DND-41 (cell line): ENCODE data around the gene SLC26A11.

ENCODE experiments used
- ATAC-seq: fragments of 200-7000 bp; cut with Tn5 transposase; 3 replicates; pipeline ENCODE4 v1.9.1; 2021; ENCODE audit warnings: low read depth; ENCODE audit not compliant: insufficient read depth
- DNase-seq: peaks from one replicate; pipeline ENCODE4 v3.0.0-alpha.2; 2020
- H2AFZ ChIP-seq: 2 replicates; pipeline ENCODE4 v1.6.0; 2012; ENCODE audit warnings: low read depth, low read length
- H3K27ac ChIP-seq: 2 replicates; pipeline ENCODE4 v1.5.1; 2012; ENCODE audit warnings: low read length, inconsistent platforms
- H3K27me3 ChIP-seq: fragments of 200-600 bp; sonication (generic); 2 replicates; pipeline ENCODE4 v1.6.0; 2012; ENCODE audit warnings: low read length, mild to moderate bottlenecking, inconsistent platforms; ENCODE audit not compliant: insufficient read depth, poor library complexity
- H3K36me3 ChIP-seq: 2 replicates; pipeline ENCODE4 v1.5.1; 2012; ENCODE audit warnings: low read length, inconsistent platforms; ENCODE audit not compliant: insufficient read depth
- H3K4me1 ChIP-seq: 2 replicates; pipeline ENCODE4 v1.5.1; 2012; ENCODE audit warnings: mild to moderate bottlenecking, low read length; ENCODE audit not compliant: insufficient read depth
- H3K4me2 ChIP-seq: 2 replicates; pipeline ENCODE4 v1.6.0; 2012; ENCODE audit warnings: mild to moderate bottlenecking, moderate library complexity, low read length, inconsistent platforms; ENCODE audit not compliant: insufficient read depth
- H3K4me3 ChIP-seq, 2 experiments: fragments of 200-600 bp in 1 of 2; shearing (Covaris generic) in 1 of 2; 2 replicates each; pipeline ENCODE4 v1.5.1; 2012 to 2016; ENCODE audit warnings: inconsistent platforms in 2 of 2, low read length in 2 of 2, mild to moderate bottlenecking in 2 of 2, low read depth in 1 of 2, moderate library complexity in 1 of 2
- H3K79me2 ChIP-seq: 2 replicates; pipeline ENCODE4 v1.6.0; 2012; ENCODE audit warnings: low read length, inconsistent platforms; ENCODE audit not compliant: insufficient read depth
- H3K9ac ChIP-seq: 2 replicates; pipeline ENCODE4 v1.6.0; 2012; ENCODE audit warnings: low read depth, mild to moderate bottlenecking, inconsistent platforms, low read length, moderate library complexity
- H3K9me3 ChIP-seq: 2 replicates; pipeline ENCODE4 v1.5.1; 2012; ENCODE audit warnings: low read length, moderate library complexity, mild to moderate bottlenecking, inconsistent platforms; ENCODE audit not compliant: insufficient read depth, severe bottlenecking
- H4K20me1 ChIP-seq: 2 replicates; pipeline ENCODE4 v1.6.0; 2012; ENCODE audit warnings: low read length; ENCODE audit not compliant: insufficient read depth
- EZH2 ChIP-seq: IDR thresholded peaks from 3 replicates; pipeline ENCODE4 v1.6.1; 2012; ENCODE audit warnings: borderline replicate concordance, low read depth, mild to moderate bottlenecking, moderate library complexity, low read length, inconsistent platforms; ENCODE audit not compliant: severe bottlenecking
- TF ChIP-seq, protein P1 (sequence below): IDR thresholded peaks from 2 replicates; pipeline ENCODE4 v1.5.1; 2012; ENCODE audit warnings: borderline replicate concordance, low read length, moderate library complexity, mild to moderate bottlenecking; ENCODE audit not compliant: poor library complexity, severe bottlenecking; ENCODE audit errors: extremely low read depth

Gene SLC26A11

DNA sequence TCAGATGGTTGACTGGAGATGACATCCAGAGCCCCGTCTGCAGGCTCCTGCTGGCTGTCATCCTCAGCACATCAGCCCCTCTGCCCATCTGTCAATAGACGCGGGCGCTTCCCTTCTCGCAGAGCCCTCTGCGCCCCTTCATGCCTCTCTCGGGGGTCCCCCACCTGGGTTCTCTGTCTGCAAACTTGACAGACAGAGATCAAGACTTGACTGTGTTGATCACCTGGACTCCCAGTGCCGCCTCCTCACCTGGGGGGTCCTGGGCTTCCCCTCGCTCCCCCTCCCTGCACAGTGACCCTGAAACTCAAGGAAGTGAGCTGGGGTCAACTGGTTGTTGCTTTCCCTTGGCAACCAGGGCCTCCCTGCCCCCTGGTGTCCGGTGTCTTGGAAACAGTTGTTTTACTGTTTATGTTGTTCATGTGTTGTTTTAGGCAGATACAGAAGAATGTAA lies 72.3 kb downstream of the SLC26A11 start:
- H4K20me1 ChIP-seq, result peaks cover 13% of the 10 kb centered on the region
- H3K9ac ChIP-seq, result no peak overlapping the region
- DNase-seq (no peak), ATAC-seq (no peak)
- H3K27me3 ChIP-seq, result no peaks in the 10 kb centered on the region
- H3K4me1 ChIP-seq, result no peaks in the 10 kb centered on the region
- no peak overlapping the region for H3K4me2 ChIP-seq
- H3K36me3 ChIP-seq, result peaks cover 89% of the 10 kb centered on the region
- H3K79me2 ChIP-seq, result no peaks in the 10 kb centered on the region
- TF ChIP-seq, protein P1, sequence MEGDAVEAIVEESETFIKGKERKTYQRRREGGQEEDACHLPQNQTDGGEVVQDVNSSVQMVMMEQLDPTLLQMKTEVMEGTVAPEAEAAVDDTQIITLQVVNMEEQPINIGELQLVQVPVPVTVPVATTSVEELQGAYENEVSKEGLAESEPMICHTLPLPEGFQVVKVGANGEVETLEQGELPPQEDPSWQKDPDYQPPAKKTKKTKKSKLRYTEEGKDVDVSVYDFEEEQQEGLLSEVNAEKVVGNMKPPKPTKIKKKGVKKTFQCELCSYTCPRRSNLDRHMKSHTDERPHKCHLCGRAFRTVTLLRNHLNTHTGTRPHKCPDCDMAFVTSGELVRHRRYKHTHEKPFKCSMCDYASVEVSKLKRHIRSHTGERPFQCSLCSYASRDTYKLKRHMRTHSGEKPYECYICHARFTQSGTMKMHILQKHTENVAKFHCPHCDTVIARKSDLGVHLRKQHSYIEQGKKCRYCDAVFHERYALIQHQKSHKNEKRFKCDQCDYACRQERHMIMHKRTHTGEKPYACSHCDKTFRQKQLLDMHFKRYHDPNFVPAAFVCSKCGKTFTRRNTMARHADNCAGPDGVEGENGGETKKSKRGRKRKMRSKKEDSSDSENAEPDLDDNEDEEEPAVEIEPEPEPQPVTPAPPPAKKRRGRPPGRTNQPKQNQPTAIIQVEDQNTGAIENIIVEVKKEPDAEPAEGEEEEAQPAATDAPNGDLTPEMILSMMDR, result no peak
- TF ChIP-seq EZH2, result no peak
- no peaks in the 10 kb centered on the region for H3K9me3 ChIP-seq
- no peak overlapping the region for H2AFZ ChIP-seq
- no peak overlapping the region for H3K27ac ChIP-seq
- no peak overlapping the region for H3K4me3 ChIP-seq

DNA sequence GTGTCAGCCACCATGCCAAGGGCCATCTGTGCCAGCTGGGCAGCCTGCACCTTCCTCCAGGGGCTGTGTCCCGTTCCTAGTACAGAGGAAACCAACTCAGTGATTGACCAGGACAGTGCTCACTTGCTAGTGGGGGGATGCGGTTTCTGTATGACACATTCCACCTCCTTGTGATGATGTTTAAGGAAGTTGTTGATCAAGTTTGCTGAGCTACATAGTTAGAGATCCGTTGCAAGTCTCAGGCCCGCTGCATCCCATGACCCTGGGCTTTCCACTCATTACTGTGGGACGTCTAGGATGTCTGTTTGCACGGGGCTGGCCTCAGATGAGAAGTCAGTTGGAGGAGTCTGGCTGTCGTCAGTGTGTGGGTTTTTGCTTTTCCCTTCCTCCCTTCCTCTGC lies 74.0 kb downstream of the SLC26A11 start:
- no peaks in the 10 kb centered on the region for H3K4me1 ChIP-seq
- H3K4me2 ChIP-seq, result no peak overlapping the region
- DNase-seq (no peak), ATAC-seq (no peak)
- no peaks in the 10 kb centered on the region for H3K9me3 ChIP-seq
- peaks cover 5% of the 10 kb centered on the region; the same call in 1 of the 2 replicates for H4K20me1 ChIP-seq
- peaks cover 89% of the 10 kb centered on the region for H3K36me3 ChIP-seq
- TF ChIP-seq EZH2, result no peak
- TF ChIP-seq, protein P1, result no peak
- no peak overlapping the region for H3K9ac ChIP-seq
- H3K79me2 ChIP-seq, result no peaks in the 10 kb centered on the region
- H2AFZ ChIP-seq, result no peak overlapping the region
- H3K27me3 ChIP-seq, result no peaks in the 10 kb centered on the region
- no peak overlapping the region for H3K4me3 ChIP-seq
- H3K27ac ChIP-seq, result no peak overlapping the region

DNA sequence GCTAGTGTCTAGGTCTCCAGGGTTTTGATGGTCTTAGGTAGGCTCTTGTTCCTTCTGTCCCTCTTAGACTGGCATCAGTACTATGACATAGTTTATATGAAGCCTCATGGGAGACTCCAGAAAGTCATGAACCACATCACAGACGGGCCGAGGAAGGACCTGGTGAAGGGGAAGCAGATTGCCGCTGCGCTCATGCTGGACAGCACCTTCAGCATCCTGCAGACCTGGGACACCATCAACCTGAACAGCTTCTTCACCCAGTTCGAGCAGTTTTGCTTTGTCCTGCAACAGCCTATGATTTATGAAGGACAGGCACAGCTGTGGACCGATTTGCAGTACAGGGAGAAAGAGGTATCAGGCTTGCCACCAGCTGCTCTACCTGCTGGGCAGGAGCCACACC lies 74.4 kb downstream of the SLC26A11 start:
- Histone ChIP-seq H3K79me2 (no peaks in the 10 kb centered on the region), H3K4me3 (no peak overlapping the region), H3K9ac (no peak overlapping the region), H4K20me1 (peaks cover 5% of the 10 kb centered on the region; the same call in 1 of the 2 replicates), H3K9me3 (no peaks in the 10 kb centered on the region), H3K4me1 (no peaks in the 10 kb centered on the region), H3K4me2 (no peak overlapping the region), H3K36me3 (peaks cover 88% of the 10 kb centered on the region), H2AFZ (no peak overlapping the region), H3K27me3 (no peaks in the 10 kb centered on the region), H3K27ac (no peak overlapping the region)
- TF ChIP-seq EZH2, result no peak
- TF ChIP-seq, protein P1, result no peak
- DNase-seq (no peak), ATAC-seq (no peak)

DNA sequence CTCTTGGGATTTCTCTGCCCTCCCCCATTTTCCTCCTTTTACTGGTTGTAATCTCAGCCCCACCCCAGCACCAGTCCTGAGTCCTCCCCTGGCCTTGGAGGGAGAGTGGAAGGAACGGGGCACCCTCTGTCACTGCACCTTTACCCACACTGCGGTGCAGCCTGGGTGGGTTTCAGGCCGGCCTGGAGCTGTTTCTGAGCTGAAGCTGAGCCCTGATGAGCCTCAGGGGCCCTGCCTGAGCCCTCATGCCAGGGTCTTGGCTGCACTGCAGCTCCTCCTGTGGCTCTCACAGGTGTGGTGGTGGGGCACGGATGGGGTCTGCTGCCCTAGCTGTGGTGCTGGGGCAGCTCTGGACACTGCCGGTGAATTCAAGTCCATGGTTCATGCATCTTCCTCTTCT lies 74.9 kb downstream of the SLC26A11 start:
- no peak overlapping the region for H3K9ac ChIP-seq
- no peak overlapping the region for H3K4me2 ChIP-seq
- no peaks in the 10 kb centered on the region for H3K4me1 ChIP-seq
- H3K27ac ChIP-seq, result no peak overlapping the region
- H3K27me3 ChIP-seq, result no peaks in the 10 kb centered on the region
- no peaks in the 10 kb centered on the region for H3K9me3 ChIP-seq
- no peak for ATAC-seq
- TF ChIP-seq, protein P1, result no peak
- TF ChIP-seq EZH2, result no peak
- DNase-seq, result no peak
- no peaks in the 10 kb centered on the region for H3K79me2 ChIP-seq
- H3K36me3 ChIP-seq, result peaks cover 88% of the 10 kb centered on the region
- H2AFZ ChIP-seq, result no peak overlapping the region
- H3K4me3 ChIP-seq, result no peak overlapping the region
- peaks cover 5% of the 10 kb centered on the region; the same call in 1 of the 2 replicates for H4K20me1 ChIP-seq
